Activated T-cell treated with anti-CD3 and anti-CD28 coated beads for 1 hour (primary cell): ENCODE data around the gene TEKT5.
"Not testable (repeated sequence)": the region's sequence is repeated elsewhere in the genome, so short reads cannot be mapped to it uniquely, and the experiment has no call there.

Experiments
- DNase-seq: peaks from one replicate; pipeline ENCODE4 v3.0.0-alpha.2; 2020; ENCODE audit warnings: low read depth

The TEKT5 gene

GRCh38 chr16:10633429-10633828 lies 61.3 kb downstream of the TEKT5 start:
- not testable (repeated sequence) for DNase-seq

GRCh38 chr16:10631886-10632285 lies 62.8 kb downstream of the TEKT5 start:
- no peak for DNase-seq

GRCh38 chr16:10629592-10629963 lies 65.2 kb downstream of the TEKT5 start:
- DNase-seq = no peak

GRCh38 chr16:10625595-10626357 lies 69.0 kb downstream of the TEKT5 start:
- no peak for DNase-seq

- no peak for DNase-seq
Observed at GRCh38 chr16:10624527-10624926, 70.2 kb downstream of the TEKT5 start.

- DNase-seq = no peak
Observed at GRCh38 chr16:10623059-10623458, 71.7 kb downstream of the TEKT5 start.

GRCh38 chr16:10622036-10622921 lies 72.5 kb downstream of the TEKT5 start:
- DNase-seq = no peak

GRCh38 chr16:10621216-10621949 lies 73.3 kb downstream of the TEKT5 start:
- not testable (repeated sequence) for DNase-seq

GRCh38 chr16:10620120-10620519 lies 74.6 kb downstream of the TEKT5 start:
- no peak for DNase-seq

- no peak for DNase-seq
Observed at GRCh38 chr16:10619271-10619849, 75.4 kb downstream of the TEKT5 start.

- no peak for DNase-seq
Observed at GRCh38 chr16:10618710-10619209, 76.0 kb downstream of the TEKT5 start.

GRCh38 chr16:10617662-10618420 lies 76.9 kb downstream of the TEKT5 start:
- no peak for DNase-seq

GRCh38 chr16:10616756-10617640 lies 77.7 kb downstream of the TEKT5 start:
- DNase-seq = no peak

GRCh38 chr16:10616419-10616755 lies 78.3 kb downstream of the TEKT5 start:
- no peak for DNase-seq

- no peak for DNase-seq
Observed at GRCh38 chr16:10614685-10615084, 80.0 kb downstream of the TEKT5 start.

GRCh38 chr16:10613785-10614485 lies 80.8 kb downstream of the TEKT5 start:
- no peak for DNase-seq

GRCh38 chr16:10612649-10613179 lies 82.0 kb downstream of the TEKT5 start:
- no peak for DNase-seq

GRCh38 chr16:10611825-10612342 lies 82.8 kb downstream of the TEKT5 start:
- DNase-seq = no peak
